Erythroblast (primary cell): ENCODE data around the gene OAS2.

Experiments used
- GATA1 ChIP-seq: IDR thresholded peaks from 2 replicates; pipeline ENCODE4 v1.6.1; 2011; ENCODE audit warnings: low read depth, mild to moderate bottlenecking, control low read depth, low read length, moderate library complexity
- POLR2A ChIP-seq: IDR thresholded peaks from 2 replicates; pipeline ENCODE4 v1.6.1; 2011; ENCODE audit warnings: mild to moderate bottlenecking, low read length

- TF ChIP-seq POLR2A (no peak), GATA1 (no peak)
Measured at GRCh38 chr12:113027726-113028125, 49.4 kb downstream of the OAS2 start.
